GM18507 (cell line): ENCODE data around the gene NFAT5.
"Not testable (repeated sequence)": the region's sequence is repeated elsewhere in the genome, so short reads cannot be mapped to it uniquely, and the experiment has no call there.

Experiments
- DNase-seq: peaks from one replicate; pipeline ENCODE4 v3.0.0; 2011; ENCODE audit warnings: low read depth; ENCODE audit not compliant: insufficient read length; ENCODE audit errors: extremely low spot score
- FAIRE-seq: peaks from 2 replicates; lab custom pipeline; 2011; peaks lifted over from hg19 to GRCh38; lab: Jason Lieb, UNC

Gene NFAT5, protein sequence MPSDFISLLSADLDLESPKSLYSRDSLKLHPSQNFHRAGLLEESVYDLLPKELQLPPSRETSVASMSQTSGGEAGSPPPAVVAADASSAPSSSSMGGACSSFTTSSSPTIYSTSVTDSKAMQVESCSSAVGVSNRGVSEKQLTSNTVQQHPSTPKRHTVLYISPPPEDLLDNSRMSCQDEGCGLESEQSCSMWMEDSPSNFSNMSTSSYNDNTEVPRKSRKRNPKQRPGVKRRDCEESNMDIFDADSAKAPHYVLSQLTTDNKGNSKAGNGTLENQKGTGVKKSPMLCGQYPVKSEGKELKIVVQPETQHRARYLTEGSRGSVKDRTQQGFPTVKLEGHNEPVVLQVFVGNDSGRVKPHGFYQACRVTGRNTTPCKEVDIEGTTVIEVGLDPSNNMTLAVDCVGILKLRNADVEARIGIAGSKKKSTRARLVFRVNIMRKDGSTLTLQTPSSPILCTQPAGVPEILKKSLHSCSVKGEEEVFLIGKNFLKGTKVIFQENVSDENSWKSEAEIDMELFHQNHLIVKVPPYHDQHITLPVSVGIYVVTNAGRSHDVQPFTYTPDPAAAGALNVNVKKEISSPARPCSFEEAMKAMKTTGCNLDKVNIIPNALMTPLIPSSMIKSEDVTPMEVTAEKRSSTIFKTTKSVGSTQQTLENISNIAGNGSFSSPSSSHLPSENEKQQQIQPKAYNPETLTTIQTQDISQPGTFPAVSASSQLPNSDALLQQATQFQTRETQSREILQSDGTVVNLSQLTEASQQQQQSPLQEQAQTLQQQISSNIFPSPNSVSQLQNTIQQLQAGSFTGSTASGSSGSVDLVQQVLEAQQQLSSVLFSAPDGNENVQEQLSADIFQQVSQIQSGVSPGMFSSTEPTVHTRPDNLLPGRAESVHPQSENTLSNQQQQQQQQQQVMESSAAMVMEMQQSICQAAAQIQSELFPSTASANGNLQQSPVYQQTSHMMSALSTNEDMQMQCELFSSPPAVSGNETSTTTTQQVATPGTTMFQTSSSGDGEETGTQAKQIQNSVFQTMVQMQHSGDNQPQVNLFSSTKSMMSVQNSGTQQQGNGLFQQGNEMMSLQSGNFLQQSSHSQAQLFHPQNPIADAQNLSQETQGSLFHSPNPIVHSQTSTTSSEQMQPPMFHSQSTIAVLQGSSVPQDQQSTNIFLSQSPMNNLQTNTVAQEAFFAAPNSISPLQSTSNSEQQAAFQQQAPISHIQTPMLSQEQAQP (N-terminal part only)

DNA sequence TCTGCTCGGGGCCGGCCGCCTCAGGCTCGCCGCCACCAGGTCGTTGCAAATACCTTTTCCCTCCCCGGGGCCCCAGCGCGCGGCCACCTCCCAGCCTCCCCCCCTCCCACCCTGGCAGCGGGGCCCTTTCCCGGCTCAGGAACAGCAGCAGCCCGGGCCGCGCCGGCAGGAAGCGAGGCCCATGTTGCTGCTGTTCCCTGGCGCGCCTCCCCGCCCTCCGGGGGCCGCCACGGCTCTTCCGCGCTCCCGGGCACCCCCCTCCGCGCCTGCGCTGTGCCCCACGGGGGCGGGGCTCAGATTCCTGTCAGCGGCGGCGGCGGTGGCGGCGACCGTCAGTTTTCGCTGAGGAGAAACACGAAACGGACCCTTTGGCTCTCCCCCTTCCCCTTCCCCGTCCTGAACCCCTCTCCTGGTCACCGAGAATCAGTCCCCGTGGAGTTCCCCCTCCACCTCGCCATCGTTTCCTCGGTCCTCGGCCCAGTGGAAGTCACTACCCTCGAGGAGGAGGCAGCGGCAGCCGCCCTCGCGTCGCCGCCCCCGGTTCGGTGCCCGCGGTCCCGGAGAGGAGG is at the start of gene NFAT5:
Gene NFAT5, plus strand, starts transcription at position 296 of the 569 bp plus-strand sequence. CDS start 336 bp downstream, outside the sequence.
- peak; percentile 66 for FAIRE-seq
- DNase-seq = peak; percentile 68

DNA sequence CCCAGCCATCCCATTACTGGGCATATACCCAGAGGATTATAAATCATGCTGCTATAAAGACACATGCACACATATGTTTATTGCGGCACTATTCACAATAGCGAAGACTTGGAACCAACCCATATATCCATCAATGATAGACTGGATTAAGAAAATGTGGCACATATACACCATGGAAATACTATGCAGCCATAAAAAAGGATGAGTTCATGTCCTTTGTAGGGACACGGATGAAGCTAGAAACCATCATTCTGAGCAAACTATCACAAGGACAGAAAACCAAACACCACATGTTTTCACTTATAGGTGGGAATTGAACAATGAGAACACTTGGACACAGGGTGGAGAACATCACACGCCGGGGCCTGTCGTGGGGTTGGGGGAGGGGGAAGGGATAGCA is 47.9 kb upstream of the NFAT5 start:
- DNase-seq, FAIRE-seq: not testable (repeated sequence)

DNA sequence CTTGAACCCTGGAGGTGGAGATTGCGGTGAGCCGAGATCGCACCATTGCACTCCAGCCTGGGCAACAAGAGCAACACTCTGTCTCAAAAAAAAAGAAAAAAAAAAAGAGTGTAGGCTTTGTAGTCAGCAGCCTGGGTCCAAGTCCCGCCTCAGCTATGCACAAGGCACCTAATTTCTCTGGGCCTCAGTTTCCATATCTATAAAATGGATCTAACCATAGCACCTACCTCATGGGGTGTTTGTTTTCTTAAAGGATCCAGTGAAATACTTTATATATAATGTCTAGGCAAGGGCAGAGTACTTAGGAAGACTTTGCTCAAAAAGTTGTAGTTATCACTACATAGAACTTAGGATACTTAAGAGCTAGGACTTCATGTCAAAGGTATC is 45.4 kb upstream of the NFAT5 start:
- DNase-seq (no peak), FAIRE-seq (no peak)

DNA sequence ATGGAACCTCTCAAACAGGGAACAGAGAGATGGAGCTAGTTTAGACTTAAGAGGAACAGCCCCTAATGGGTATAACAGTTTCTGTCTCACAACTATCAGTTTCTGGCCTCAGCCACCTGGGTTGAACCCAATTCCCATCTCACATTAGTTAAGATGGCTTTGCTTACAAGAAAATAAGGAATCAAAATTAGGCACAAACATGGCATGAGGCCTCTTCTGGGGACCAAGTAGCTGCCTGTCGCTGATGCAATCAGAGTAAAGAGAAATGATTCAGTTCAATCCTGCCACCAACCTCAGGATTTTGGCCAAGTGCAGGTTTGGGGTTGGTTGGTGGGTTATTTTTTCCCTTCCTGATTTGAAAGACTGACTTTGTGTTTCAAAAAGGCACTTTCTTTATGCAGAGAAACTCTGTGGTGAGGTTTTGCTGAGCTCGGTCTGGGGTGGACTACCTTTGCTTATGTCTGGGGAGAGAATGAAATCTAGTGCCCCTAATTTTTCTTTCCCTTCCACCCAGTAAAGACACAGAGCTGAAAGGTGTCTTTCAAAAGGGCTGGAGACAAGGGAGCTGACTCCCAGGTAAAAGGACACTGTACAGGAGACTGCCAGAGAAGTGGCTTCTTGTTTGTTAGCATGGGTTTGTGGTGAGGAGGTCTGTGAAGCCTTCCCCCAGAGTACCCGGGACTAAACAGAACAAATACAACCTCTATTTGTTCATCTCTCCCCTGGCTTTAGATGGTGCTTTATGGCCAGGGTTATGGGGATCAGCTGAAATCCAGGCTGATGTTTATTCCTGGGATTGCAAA is 44.8 kb upstream of the NFAT5 start:
- FAIRE-seq = peak; percentile 49
- no peak for DNase-seq

DNA sequence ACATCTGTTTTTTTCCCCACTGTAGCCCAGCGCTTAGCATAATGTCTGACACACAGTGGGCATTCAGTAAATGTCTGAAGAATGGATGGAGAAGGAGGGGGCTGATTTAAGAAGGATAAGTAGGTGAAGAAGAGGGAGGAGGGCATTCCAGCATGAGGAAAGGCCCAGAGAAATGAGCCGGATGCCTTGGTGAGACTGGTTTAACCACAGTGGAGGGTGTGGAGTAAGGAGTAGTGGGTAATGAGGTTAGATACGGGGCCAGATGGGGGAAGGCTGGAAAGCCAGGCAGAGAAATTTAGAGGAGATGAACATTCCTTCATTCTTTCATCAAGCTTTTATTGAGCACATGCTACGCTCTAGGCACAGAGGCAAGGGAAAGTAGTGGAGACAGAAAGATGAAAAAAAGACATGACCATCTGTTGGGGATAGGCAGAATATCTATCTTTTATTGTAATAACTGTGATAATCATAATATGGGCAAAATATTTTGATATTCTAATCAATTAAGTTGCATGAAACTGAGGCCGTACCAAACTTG is 43.7 kb upstream of the NFAT5 start:
- no peak for DNase-seq

DNA sequence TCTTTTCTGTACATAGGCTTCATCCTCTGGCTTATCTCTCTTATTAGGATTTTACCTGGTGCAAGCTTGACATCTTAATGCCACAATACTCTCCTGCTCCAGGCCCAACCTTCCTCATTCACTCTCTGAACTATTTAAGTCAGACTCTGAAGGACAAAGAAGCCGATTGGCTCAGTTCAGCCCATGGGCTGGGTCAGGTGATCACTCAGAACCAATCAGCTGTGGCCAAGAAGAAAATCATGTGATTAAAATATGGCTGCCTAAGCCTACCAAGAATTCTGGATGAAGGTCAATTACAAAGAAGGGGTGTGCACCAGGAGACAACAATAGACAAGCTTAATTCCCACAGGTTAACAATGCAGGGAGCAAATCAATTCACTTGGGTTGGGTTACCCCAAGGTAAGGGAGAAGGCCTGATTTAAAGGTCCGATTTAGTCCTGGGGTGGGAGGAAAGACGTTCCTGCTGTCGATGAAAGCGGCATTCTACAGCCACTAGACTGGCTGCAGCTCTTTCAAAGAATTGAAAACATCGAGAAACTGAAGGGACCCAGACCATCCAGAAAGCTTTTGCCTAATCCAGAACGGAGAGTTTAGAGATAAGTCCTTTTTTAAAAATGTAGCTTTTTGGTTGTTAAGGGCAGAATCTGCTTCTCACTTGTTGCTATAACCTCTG is 42.9 kb upstream of the NFAT5 start:
- DNase-seq = no peak

More for the DNA sequence above, 43.7 kb upstream of the NFAT5 start:
- no peak for FAIRE-seq

DNA sequence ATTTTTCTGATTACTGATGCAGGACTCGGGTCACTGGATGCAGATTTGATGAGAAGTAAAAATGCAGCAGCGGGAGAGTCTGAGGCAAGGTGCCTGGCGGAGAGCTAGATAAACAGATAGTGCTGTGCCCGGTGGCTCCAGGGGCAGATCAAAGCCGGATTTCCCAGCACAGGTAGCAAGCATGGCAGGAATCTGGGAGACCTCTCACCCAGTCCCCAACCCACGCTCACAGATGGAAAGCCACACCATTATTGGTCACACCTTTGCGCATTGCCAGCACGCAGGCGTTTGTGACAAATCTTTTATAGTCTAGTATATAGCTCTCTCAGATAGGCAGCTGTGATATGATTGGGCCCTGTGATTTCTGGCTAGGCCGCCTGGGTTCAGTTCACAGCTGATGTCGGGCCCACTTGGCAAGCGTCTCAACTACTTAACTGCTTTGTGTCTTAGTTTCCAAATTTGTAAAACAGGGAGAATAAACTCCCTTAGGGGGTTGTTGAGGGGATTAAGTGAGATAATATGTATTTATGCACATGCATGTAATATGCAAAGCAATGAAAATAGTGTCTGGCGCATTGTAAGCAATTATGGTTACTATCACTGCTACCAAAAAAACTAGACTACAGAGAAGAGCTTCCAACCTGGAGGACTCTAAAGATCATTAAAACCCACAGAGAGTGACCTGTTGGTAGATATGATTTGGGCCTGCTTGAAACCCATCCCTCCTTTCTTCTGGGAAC is 42.0 kb upstream of the NFAT5 start:
- FAIRE-seq = no peak
- no peak for DNase-seq

More for the DNA sequence above, 42.9 kb upstream of the NFAT5 start:
- FAIRE-seq = no peak

DNA sequence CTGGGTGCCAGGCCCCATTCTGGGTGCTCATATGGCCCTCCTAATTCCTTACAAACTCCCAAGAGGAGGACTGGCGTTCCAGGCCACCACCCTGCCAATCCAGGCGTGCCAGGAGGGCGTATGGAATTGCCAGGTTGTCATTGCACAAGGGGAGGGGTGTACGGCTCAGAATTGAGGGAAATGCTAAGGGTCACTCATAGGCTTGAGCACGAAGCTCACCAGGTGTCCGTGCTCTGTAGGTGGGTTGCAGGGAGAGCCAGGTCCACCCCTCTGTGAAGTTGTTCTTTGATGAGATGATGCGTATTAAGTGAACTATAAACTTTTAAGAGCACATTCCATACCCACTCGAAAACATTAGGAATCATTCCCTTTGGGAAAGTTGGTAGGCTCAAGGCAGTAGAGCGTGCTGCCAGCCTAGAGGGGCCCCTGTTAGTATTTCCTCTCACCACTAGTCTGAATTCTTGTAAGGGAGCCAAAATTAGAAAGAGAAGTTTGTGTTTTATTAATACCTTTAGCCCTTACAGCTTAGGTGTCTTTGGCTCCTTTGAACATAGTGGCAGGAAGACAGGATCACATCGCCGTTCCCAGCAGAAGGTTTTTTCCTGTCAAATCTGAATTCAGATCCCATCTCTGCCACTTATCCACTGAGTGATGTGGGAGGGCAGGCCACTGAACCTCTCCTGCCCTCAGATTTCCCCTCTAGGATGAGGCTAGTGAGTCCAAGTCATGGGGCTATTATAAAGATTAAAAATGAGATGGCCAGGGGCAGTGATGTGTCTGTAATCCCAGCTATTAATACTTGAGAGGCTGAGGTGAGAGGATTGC is 38.7 kb upstream of the NFAT5 start:
- FAIRE-seq (no peak), DNase-seq (no peak)

DNA sequence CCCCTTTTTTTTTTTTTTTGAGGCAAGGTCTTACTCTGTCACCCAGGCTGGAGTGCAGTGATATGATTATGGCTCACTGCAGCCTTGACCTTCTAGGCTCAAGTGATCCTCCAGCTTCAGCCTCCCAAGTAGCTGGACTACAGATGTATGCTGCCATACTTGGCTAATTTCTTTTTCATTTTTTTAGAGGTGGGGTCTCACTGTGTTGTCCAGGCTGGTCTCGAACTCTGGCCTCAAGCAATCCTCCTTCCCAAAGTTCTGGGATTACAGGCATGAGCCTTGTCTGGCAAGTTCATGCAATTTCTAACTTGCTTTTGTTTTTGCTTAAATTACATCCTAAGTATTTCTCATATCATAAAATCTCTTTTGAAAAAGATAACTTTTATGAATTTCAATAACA is 33.8 kb upstream of the NFAT5 start:
- FAIRE-seq (no peak), DNase-seq (no peak)

DNA sequence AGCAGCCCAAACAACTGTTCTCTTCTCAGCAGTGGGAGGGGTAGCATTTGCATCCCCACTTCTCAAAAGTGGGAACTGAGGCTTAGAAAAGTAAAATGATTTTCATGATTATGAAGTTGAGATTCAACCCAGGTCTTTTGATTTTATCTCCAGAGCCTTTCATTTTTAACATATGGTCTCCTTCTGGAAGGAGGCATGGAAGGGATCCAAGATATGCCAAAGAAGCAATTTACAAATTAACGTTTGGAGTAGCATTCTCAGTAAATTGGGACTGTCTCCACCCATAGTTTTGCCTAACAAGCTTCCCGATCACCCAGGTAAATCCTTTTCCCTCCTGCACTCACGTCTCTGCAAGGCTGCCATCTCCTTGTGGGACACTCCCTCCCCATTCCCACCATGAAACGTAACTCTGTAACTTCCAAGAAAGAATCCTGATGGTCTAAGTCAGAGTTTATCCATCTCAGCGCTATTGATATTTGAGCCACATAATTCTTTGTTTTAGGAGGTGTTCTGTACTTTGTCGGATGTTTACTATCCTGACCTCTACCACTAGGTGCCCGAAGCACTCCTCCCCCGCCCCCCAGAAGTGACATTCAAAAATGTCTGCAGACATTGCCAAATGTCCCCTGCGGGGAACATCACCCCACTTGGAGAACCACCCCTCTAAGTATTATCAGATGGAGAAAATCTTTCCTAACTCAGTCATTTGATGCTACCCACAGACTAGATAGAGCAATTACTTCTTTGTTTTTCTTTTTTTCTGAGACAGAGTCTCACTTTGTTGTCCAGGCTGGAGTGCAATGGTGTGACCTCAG is 32.9 kb upstream of the NFAT5 start:
- no peak for FAIRE-seq
- no peak for DNase-seq

DNA sequence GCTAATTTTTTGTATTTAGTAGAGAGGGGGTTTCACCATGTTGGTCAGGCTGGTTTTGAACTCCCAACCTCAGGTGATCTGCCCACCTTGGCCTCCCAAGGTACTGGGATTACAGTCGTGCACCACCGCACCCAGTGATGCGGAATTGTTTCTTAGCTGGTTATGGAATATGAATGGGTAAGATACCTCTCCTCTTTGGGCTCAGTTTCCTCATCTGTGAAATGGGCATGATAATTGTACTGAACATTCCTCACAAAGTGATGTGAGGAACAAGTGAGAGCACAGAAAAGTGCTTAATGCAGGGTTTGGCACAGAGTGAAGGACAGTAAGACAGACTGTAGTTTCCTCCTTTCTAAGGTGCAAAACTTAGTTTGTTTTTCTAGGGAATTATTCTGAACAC is 31.0 kb upstream of the NFAT5 start:
- no peak for DNase-seq
- no peak for FAIRE-seq

DNA sequence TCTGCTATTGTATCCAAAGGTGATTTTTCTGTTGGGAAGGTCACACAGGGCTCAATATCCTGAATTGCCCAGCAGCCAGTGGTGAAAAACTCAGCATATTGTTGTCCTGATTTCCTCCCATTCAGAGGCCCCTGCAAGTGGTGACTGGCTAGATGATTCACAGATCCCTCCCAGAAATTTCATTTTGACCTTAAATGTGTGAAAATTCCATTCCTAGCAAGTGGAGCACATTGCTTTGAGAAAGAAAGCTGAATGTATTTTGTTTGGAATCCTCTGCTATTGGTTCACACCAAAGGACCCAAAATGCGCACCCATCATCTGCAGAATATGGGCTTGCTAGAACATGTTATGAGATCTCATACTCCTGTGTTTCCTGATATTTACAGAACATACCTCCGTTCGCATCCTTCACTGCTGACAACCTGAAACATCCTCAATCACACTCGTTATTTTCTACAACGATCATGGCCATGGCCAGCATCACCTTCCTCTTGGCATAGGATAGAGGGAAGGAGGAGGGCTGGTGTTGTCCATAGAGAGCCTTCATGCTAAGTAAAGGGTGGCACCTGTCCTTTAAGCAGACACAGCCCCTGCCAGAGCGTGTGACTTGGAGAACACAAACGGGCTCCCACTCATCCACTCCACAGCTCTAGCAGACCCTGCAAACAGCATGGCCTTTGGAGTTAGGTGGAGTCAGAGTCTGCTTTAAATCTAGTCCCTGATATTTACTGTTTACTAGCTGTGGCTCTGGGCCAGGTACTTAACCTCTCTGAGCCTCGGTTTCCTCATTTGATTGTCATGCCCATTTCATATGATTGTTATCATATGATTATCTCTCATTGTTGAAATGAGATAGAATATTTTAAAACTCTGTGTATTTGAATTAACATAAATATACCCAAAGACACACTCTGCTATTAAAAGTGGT is 30.4 kb upstream of the NFAT5 start:
- FAIRE-seq = no peak
- DNase-seq = no peak

DNA sequence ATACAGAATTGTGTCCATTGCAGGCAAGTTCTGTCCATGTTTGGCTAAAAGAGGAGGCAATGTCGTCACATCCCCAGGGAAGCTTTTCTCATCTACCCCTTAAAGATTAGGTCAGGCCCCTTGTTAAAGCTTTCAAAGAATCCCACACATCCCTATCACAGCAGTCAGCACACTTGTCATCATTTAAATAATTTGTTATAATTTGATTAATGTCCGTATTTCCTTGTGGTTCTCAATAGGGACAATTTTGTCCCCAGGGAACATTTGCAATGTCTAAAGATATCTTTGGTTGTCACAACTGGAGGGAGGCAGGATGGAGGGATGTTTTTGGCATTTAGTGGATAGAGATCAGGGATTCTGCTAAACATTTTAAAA is 28.1 kb upstream of the NFAT5 start:
- DNase-seq (no peak), FAIRE-seq (no peak)

DNA sequence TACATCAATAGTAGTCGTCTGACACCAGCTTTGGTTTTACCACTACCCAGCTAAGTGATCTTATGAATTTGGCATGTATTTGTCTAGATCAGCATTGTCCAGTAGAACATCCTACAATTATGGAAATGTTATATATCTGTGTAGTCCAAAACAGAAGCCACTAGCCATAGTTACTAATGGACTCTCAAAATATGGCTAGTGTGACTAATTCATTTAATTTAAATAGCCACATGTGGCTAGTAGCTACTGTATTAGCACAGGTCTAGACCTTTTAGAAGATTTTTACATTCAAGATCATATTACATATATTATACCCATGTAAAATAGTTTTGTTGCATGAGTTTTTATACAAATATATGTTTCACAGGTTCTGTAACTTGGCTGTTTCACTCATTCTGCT is 27.0 kb upstream of the NFAT5 start:
- no peak for FAIRE-seq
- DNase-seq = no peak

DNA sequence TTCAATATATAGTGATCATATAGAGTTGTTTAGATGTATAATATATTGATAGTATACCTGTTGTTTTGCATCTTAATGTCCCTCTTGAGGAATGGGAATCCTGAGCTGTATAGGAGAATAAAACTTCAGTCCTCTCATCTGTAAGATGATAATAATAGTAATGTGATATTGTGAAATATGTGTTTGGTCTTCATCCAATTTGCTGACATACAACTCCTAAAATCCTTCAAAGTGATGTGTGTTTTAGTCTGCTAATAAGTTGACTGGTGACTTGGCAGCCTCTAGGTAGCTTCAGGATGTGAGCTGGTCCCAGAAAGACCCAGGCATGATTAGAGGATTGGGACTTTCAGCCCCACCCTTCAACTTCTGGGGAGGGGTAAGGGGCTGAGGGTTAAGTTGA is 22.8 kb upstream of the NFAT5 start:
- no peak for FAIRE-seq
- no peak for DNase-seq
